ENCODE measurements around the gene RCOR3. TPM values are rescaled to one million over a fixed set of nuclear protein-coding genes. Genes with fewer than 3 reads are reported as not detected.
"Not testable (repeated sequence)": the region's sequence is repeated elsewhere in the genome, so short reads cannot be mapped to it uniquely, and the experiment has no call there.

RCOR3 gene
- total RNA-seq (2014; rRNA removed; shearing (Covaris generic)) = 6.4 and 10.3 TPM in 2 replicates

- peak; percentile 83 for DNase-seq (ENCODE audit: low spot score)
These were observed at the start of gene RCOR3 for GRCh38 chr1:211258756-211259637. Gene RCOR3, plus strand, starts transcription at chr1:211259366. Its CDS starts 195 bp downstream, at chr1:211259561.

DNA sequence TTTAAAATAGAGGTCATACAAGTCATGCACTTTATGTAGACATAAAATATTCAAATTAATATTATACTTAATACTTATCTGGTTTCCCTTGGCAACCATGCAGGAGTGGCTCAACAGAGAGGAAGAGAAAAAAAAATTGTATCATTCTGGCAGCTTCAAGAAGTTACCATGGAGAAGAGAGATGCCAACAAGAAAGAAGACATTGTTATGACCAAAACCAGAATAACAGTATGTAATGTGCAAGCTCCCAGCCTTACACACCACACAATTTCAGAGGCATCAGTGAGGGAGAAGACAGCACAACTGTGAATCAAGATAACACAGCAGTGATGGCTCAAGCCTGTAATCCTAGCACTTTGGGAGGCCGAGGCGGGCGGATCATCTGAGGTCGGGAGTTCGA lies 49.1 kb upstream of the RCOR3 start:
- DNase-seq (ENCODE audit: low spot score) = no peak

- DNase-seq (ENCODE audit: low spot score) = no peak
These were observed 48.2 kb upstream of the RCOR3 start for GRCh38 chr1:211210965-211211364.

- no peak for DNase-seq (ENCODE audit: low spot score)
These were observed 45.5 kb upstream of the RCOR3 start for GRCh38 chr1:211213702-211214101.

- no peak for DNase-seq (ENCODE audit: low spot score)
These were observed 43.6 kb upstream of the RCOR3 start for GRCh38 chr1:211215577-211215976.

- no peak for DNase-seq (ENCODE audit: low spot score)
These were observed 41.8 kb upstream of the RCOR3 start for GRCh38 chr1:211217392-211217791.

DNA sequence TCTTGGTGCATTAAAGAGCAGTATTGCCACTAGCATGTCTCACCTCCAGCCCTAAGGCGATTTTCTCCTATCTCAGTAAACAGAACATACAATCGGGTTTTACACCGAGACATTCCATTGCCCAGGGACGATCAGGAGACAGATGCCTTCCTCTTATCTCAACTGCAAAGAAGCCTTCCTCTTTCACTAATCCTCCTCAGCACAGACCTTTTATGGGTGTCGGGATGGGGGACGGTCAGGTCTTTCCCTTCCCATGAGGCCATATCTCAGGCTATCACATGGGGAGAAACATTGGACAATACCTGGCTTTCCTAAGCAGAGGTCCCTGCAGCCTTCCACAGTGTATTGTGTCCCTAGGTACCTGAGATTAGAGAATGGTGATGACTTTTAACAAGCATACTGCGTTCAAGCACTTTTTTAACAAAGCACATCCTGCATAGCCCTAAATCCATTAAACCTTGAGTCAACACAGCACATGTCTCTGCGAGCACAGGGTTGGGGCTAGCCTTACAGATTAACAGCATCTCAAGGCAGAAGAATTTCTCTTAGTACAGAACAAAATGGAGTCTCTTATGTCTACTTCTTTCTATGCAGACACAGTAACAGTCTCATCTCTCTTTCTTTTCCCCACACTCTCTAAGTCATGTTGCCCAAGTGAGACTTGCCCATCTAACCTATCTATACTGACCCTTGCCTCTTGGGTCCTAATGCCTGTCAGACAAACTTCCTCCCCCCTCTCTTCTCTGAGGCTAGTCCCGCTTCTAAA lies 36.5 kb upstream of the RCOR3 start:
- not testable (repeated sequence) for DNase-seq (ENCODE audit: low spot score)

DNA sequence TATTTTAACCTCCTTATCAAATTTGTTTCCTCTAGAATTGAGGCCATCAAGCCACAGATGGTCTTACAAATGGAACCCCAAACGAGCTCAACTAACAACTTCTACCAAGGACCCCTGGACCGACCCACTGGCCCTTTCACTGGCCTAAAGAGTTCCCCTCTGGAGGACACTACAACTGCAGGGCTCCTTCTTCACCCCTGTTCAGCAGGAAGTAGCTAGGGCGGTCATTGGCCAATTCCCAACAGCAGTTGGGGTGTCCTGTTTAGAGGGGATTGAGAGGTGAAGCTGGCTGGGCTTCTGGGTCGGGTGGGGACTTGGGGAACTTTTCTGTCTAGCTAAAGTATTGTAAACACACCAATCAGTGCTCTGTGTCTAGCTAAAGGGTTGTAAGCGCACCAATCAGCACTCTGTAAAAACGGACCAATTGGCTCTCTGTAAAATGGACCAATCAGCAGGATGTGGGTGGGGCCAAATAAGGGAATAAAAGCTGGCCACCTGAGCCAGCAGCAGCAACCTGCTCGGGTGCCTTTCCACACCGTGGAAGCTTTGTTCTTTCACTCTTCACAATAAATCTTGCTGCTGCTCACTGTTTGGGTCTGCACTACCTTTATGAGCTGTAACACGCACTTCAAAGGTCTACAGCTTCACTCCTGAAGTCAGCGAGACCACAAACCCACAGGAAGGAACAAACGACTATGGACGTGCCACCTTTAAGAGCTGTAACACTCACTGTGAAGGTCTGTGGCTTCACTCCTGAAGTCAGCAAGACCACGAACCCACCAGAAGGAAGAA lies 30.4 kb upstream of the RCOR3 start:
- not testable (repeated sequence) for DNase-seq (ENCODE audit: low spot score)

GRCh38 chr1:211229365-211229759 lies 29.8 kb upstream of the RCOR3 start:
- no peak for DNase-seq (ENCODE audit: low spot score)

- no peak for DNase-seq (ENCODE audit: low spot score)
These were observed 27.3 kb upstream of the RCOR3 start for GRCh38 chr1:211231873-211232272.

GRCh38 chr1:211236633-211237320 lies 22.4 kb upstream of the RCOR3 start:
- DNase-seq (ENCODE audit: low spot score) = no peak

DNA sequence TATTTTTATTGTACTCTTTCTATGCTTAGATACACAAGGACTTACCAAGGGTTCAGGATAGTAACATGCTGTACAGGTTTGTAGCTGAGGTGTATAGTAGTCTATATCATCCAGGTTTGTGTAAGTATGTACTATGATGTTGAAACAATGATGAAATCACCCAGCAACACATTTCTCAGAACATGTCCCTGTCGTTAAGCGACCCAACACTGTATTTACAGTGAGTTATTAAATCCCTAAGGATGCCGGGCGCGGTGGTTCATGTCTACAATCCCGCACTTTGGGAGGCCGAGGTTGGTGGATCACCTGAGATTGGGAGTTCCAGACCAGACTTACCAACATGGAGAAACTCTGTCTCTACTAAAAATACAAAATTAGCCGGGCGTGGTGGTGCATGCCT lies 21.6 kb upstream of the RCOR3 start:
- DNase-seq (ENCODE audit: low spot score) = no peak

DNA sequence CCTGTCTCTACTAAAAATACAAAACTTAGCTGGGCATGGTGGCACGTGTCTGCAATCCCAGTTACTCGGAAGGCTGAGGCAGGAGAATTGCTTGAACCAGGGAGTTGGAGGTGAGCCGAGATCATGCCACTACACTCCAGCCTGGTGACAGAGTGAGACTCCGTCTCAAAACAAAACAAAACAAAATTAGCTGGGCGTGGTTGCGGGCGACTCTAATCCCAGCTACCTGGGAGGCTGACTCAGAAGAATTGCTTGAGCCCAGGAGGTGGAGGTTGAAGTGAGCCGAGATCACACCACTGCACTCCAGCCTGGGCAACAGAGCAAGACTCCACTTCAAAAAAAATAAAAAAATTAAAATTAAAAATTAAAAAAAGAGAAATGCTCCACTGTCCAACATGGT lies 18.6 kb upstream of the RCOR3 start:
- DNase-seq (ENCODE audit: low spot score) = not testable (repeated sequence)

DNA sequence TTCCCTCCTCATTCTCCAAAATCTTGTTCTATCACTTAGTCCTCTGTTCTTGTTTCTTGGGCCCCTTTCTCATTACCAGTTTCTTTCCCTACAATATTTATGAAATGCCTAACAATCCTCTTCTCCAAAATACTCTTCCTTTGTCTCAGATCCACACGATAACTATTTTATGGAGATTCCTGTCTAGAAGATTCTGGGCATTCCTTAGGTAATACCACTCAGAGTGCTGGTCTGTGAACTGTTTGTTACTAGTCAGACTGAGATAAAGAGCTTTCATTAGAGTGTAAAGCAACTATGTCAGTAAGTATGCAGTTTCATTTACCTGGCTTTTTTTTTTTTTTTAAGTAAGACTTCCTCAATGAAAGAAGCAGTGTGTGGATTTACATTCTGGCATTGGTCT lies 18.1 kb upstream of the RCOR3 start:
- DNase-seq (ENCODE audit: low spot score) = no peak

DNA sequence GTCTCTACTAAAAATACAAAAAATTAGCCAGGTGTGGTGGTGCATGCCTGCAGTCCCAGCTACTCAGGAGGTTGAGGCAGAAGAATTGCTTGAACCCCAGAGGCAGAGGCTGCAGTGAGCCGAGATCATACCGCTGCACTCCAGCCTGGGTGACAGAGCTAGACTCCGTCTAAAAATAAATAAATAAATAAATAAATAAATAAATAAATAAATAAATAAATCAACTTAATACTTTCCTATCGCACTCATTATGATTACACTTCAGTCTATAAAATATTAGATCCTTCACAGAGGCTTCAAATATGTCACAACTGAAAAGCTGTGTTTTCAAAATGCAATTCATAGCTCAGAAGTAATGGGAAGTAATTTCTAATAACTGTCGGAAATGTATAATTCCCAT lies 15.5 kb upstream of the RCOR3 start:
- DNase-seq (ENCODE audit: low spot score) = not testable (repeated sequence)

- not testable (repeated sequence) for DNase-seq (ENCODE audit: low spot score)
These were observed 12.6 kb upstream of the RCOR3 start for GRCh38 chr1:211246583-211246982.

DNA sequence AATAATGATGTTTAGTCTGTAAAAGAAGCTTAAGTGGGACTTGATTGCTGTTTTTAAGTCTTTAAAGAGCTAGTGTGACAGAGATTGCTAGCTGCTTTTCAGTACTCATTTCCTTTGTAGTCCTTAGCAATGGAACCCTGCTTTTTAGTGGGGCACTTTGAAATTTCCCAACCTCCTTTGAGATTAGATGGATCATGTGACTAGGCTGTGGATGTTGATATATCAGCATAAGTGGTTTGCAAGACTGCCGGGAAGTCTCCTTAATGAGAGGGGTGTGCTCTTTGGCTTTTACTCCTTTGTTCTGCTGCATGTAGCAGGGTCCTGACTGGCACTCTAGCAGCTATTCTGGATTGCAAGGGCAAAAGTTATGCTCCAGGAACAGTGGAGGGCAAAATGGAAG lies 11.2 kb upstream of the RCOR3 start:
- DNase-seq (ENCODE audit: low spot score) = no peak

- DNase-seq (ENCODE audit: low spot score) = not testable (repeated sequence)
These were observed 9.6 kb upstream of the RCOR3 start for GRCh38 chr1:211249611-211250010.

GRCh38 chr1:211257826-211258225 lies 1.3 kb upstream of the RCOR3 start:
- no peak for DNase-seq (ENCODE audit: low spot score)

- DNase-seq (ENCODE audit: low spot score) = peak; percentile 78
These were observed 833 bp upstream of the RCOR3 start for GRCh38 chr1:211258310-211258755.

DNA sequence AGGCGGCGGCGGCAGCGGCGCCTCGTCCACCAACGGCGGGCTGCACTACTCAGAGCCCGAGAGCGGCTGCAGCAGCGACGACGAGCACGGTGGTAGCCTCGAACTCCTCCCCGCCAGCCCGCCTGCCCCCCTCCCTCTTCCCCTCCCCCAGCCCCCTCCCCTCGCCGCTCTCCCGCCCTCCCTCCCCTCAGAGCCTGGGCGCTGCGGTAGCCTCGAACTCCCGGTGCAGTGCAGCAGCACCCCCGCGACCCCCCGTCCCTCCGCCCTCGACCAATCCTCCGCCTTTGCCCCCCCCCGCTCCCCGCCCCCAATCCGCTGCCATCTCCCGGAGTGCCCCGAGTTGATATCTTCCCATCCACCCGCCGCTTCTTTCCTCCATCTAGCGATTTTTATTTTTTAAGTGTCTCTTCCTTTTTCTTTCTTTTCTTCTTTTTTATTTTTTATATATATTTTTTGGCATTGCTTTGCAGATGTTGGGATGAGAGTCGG lies 516 bp downstream of the RCOR3 start:
- no peak for DNase-seq (ENCODE audit: low spot score)
